Upper lobe of right lung (tissue), 1 donor: ENCODE data around the gene SF3B3. TPM values are rescaled to one million over a fixed set of nuclear protein-coding genes. Genes with fewer than 3 reads are reported as not detected.

Experiments
- ATAC-seq: fragments of 200-7000 bp; cut with Tn5 transposase; one replicate; pipeline ENCODE4 v1.9.1; 2020; ENCODE audit warnings: mild to moderate bottlenecking, moderate library complexity
- DNase-seq: peaks from one replicate; pipeline ENCODE4 v3.0.0-alpha.2; 2020
- H3K27ac ChIP-seq: fragments of 200-600 bp; one replicate; pipeline ENCODE4 v1.8.0; 2022
- H3K27me3 ChIP-seq: fragments of 200-600 bp; one replicate; pipeline ENCODE4 v1.8.0; 2022; ENCODE audit warnings: mild to moderate bottlenecking
- H3K36me3 ChIP-seq: fragments of 200-600 bp; one replicate; pipeline ENCODE4 v1.8.0; 2022
- H3K4me1 ChIP-seq: fragments of 200-600 bp; one replicate; pipeline ENCODE4 v1.8.0; 2022
- H3K4me3 ChIP-seq: fragments of 200-600 bp; one replicate; pipeline ENCODE4 v1.8.0; 2022; ENCODE audit warnings: mild to moderate bottlenecking
- H3K9me3 ChIP-seq: fragments of 200-600 bp; one replicate; pipeline ENCODE4 v1.8.0; 2022
- intact Hi-C: fragments of 100-400 bp; cut with DNase I; formaldehyde crosslinking; loops from one replicate; pipeline ENCODE4 v1.11.0; 2022
- total RNA-seq: library from RNA; stranded (reverse); fragmentation: NEBNext Ultra II Directional; extraction: Animal tissue kit (Norgen Biotek cat#: 25700); gene quantifications from one replicate; pipeline ENCODE4 v1.2.1, GENCODE V29; 2021
- TF ChIP-seq, protein P1 (sequence below): fragments of 200-600 bp; IDR thresholded peaks from one replicate; pipeline ENCODE4 v1.8.0; 2022; ENCODE audit warnings: antibody characterized with exemption
- donor health status: DM: no; HTN: yes; CAD: no; lungs with severe emphysema.

SF3B3 gene
- total RNA-seq, 1 donor from 2014 or later, result 174 TPM

DNA sequence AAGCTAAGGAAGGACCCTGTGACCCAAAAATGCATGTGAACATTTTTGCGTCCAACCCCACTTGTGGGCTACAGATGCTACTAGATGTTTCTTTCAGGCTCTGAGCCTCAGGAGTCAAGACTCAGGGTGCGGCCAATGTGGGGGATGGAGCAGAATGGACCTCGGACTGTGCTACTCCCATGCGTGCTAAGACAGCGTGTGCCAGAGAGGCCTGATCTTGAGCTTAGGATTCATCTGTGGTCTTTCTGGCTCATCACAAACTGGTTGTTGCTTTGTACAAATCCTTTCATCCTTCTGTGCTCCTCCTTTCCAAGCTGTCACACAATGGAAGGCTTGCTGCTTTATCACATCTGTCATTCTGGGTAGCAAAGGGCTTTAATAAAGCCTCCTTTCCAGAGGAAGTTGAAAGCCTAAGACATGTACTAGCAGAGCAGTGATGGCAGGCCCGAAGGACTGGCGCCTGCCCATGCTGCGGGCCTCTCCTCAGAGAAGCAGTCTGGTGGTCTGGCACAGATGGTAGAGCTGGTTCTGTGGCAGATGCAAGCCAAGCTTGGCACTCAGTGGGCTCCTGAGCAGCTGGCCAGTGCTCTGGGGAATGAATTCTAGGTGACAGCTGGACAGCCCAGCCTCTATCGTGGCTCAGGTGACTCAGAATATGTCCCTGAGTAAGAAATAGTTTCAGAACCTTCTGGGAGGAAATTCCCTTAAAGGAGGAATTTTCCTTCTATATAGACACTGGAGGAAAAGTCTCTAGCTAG lies 28.0 kb upstream of the SF3B3 start:
- intact Hi-C loops, result no loop called here
- Histone ChIP-seq H3K9me3 (no peaks in the 10 kb centered on the region), H3K36me3 (peaks cover 86% of the 10 kb centered on the region), H3K4me3 (no peak overlapping the region), H3K27me3 (no peaks in the 10 kb centered on the region), H3K27ac (no peak overlapping the region), H3K4me1 (no peaks in the 10 kb centered on the region)
- TF ChIP-seq, protein P1, sequence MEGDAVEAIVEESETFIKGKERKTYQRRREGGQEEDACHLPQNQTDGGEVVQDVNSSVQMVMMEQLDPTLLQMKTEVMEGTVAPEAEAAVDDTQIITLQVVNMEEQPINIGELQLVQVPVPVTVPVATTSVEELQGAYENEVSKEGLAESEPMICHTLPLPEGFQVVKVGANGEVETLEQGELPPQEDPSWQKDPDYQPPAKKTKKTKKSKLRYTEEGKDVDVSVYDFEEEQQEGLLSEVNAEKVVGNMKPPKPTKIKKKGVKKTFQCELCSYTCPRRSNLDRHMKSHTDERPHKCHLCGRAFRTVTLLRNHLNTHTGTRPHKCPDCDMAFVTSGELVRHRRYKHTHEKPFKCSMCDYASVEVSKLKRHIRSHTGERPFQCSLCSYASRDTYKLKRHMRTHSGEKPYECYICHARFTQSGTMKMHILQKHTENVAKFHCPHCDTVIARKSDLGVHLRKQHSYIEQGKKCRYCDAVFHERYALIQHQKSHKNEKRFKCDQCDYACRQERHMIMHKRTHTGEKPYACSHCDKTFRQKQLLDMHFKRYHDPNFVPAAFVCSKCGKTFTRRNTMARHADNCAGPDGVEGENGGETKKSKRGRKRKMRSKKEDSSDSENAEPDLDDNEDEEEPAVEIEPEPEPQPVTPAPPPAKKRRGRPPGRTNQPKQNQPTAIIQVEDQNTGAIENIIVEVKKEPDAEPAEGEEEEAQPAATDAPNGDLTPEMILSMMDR, result no peak
- ATAC-seq, result no peak
- no peak for DNase-seq

DNA sequence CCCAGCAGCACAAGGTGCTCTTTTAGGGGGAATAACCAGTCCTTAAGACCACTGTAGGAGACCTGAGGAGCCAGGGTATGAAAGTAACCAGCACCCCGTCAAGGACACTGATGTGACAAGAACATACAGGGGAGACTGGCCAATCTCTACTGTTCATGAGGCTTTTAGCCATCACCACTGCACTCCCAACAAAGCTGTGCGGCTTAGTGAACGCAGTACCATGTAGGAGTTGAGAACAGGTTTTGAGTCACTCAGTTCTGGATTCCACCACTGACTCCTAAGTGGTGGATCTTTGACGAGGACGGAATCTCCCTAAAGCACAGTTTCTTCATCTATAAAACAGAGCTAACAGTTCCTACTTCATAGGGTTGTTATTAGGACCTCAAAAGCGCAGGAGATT lies 27.1 kb upstream of the SF3B3 start:
- peaks cover 90% of the 10 kb centered on the region for H3K36me3 ChIP-seq
- no peak overlapping the region for H3K4me3 ChIP-seq
- no peaks in the 10 kb centered on the region for H3K27me3 ChIP-seq
- TF ChIP-seq, protein P1, result no peak
- H3K9me3 ChIP-seq, result no peaks in the 10 kb centered on the region
- H3K4me1 ChIP-seq, result no peaks in the 10 kb centered on the region
- ATAC-seq (no peak), DNase-seq (no peak)
- intact Hi-C loops, result no loop called here
- no peak overlapping the region for H3K27ac ChIP-seq

DNA sequence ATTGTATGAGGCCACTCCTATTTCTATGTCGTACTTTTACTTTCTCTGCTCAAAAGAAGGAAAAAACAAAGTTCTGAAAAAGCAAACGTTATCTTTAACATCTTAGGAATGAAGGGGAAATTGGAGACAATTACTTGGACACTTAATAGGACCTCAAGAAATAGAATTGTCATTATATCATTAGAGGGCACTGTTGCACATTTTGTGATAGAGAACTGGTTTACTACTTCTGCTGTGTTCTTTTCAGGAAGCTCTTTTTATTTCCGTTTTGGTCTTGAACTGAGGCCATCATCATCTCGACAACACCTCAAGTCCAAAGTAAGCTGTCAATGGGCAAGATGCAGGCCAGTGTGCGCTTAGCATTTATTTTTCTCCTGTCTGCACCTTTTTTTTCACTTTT lies 14.9 kb upstream of the SF3B3 start:
- Histone ChIP-seq H3K4me3 (no peak overlapping the region), H3K9me3 (no peaks in the 10 kb centered on the region), H3K27me3 (no peaks in the 10 kb centered on the region), H3K36me3 (peaks cover 79% of the 10 kb centered on the region), H3K4me1 (no peaks in the 10 kb centered on the region), H3K27ac (no peak overlapping the region)
- TF ChIP-seq, protein P1, result peak; percentile 21
- DNase-seq, result no peak
- no peak for ATAC-seq
- intact Hi-C loops, result no loop called here

DNA sequence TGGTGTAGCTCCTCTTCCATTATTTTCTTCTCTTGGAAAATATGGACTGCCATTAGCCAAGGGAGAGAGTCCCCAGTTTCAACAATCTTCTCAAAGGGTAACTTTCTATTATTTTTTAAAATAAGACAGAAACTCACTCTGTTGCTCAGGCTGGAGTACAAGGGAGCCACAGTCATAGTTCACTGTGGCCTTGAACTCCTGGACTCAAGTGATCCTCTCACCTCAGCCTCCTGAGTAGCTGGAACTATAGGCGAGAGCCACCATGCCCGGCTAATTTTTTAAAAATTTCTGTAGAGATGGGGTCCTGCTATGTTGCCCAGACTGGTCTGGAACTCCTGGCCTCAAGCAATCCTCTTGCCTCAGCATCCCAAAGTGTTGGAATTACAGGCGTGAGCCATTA lies 13.4 kb upstream of the SF3B3 start:
- no peak overlapping the region for H3K27ac ChIP-seq
- no peaks in the 10 kb centered on the region for H3K4me1 ChIP-seq
- H3K9me3 ChIP-seq, result no peaks in the 10 kb centered on the region
- no peak overlapping the region for H3K4me3 ChIP-seq
- H3K27me3 ChIP-seq, result no peaks in the 10 kb centered on the region
- no peak for DNase-seq
- intact Hi-C loops, result no loop called here
- H3K36me3 ChIP-seq, result peaks cover 84% of the 10 kb centered on the region
- ATAC-seq, result no peak
- TF ChIP-seq, protein P1, result no peak

DNA sequence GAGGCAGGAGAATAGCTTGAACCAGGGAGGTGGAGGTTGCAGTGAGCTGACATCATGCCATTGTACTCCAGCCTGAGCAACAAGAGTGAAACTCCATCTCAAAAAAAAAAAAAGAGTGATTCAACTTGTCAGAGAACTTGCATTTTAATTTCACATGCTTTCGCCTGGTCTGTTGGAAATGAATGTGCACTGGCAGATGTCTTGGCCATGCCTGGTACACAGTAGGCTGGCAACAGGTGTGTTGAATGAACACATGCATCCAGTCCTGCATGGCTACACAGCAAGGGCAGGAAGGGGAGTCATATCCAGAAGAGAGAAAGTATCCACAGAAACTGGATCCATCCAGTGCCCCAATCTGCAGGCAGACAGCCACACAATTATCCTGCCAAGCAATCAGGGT lies 11.8 kb upstream of the SF3B3 start:
- H3K27ac ChIP-seq, result no peak overlapping the region
- no peaks in the 10 kb centered on the region for H3K27me3 ChIP-seq
- H3K36me3 ChIP-seq, result peaks cover 100% of the 10 kb centered on the region
- intact Hi-C loops, result no loop called here
- no peaks in the 10 kb centered on the region for H3K9me3 ChIP-seq
- TF ChIP-seq, protein P1, result no peak
- DNase-seq, result no peak
- no peaks in the 10 kb centered on the region for H3K4me1 ChIP-seq
- ATAC-seq, result no peak
- H3K4me3 ChIP-seq, result no peak overlapping the region

DNA sequence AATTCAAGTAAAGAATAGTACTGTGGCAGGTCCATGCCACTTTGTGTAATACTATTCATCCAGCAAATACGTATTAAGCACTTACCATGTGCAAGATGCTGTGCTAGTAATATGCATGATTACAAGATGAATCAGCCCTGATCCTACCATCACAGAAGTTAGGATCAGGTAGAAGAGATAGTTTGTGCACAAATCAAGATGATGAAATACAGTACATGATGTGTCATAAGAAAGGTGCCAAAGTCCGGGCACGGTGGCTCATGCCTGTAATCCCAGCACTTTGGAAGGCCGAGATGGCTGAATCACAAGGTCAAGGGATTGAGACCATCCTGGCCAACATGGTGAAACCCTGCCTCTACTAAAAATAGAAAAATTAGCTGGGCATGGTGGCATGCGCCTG lies 11.2 kb upstream of the SF3B3 start:
- H3K4me1 ChIP-seq, result no peaks in the 10 kb centered on the region
- H3K27ac ChIP-seq, result no peak overlapping the region
- no peak for DNase-seq
- no peaks in the 10 kb centered on the region for H3K27me3 ChIP-seq
- peaks cover 100% of the 10 kb centered on the region for H3K36me3 ChIP-seq
- no peaks in the 10 kb centered on the region for H3K9me3 ChIP-seq
- TF ChIP-seq, protein P1, result no peak
- no peak overlapping the region for H3K4me3 ChIP-seq
- intact Hi-C loops, result no loop called here
- ATAC-seq, result no peak
